ENCODE data around the gene CEP41. TPM values are rescaled to one million over a fixed set of nuclear protein-coding genes. Genes with fewer than 3 reads are reported as not detected.
A peak's percentile ranks its signal among the peaks of the same experiment; 100 is the strongest.

Gene CEP41
- total RNA-seq, 3 donors from 2014 or later: 9.5 to 13.9 (median 13.2) TPM

GRCh38 chr7:130441408-130441869 lies 623 bp upstream of the CEP41 start:
- no peaks in the 10 kb centered on the region for H3K36me3 Mint-ChIP-seq (ENCODE audit: insufficient read depth)
- H3K9me3 Mint-ChIP-seq: no peaks in the 10 kb centered on the region
- no peak for ATAC-seq
- peaks cover 6% of the 10 kb centered on the region for H3K27me3 Mint-ChIP-seq (ENCODE audit: low read depth)
- peak overlapping the region; percentile 99 for H3K4me3 Mint-ChIP-seq
- no peak for DNase-seq
- H3K4me1 Mint-ChIP-seq (ENCODE audit: low read depth): peaks cover 24% of the 10 kb centered on the region

GRCh38 chr7:130436253-130436652 lies 4.6 kb downstream of the CEP41 start:
- Mint-ChIP-seq H3K27me3 (ENCODE audit: low read depth) (no peaks in the 10 kb centered on the region), H3K4me1 (ENCODE audit: low read depth) (peaks cover 30% of the 10 kb centered on the region), H3K9me3 (no peaks in the 10 kb centered on the region), H3K4me3 (no peak overlapping the region), H3K36me3 (ENCODE audit: insufficient read depth) (no peaks in the 10 kb centered on the region)
- no peak for DNase-seq
- no peak for ATAC-seq

GRCh38 chr7:130435311-130435854 lies 5.4 kb downstream of the CEP41 start:
- Mint-ChIP-seq H3K27me3 (ENCODE audit: low read depth) (no peaks in the 10 kb centered on the region), H3K4me1 (ENCODE audit: low read depth) (peaks cover 23% of the 10 kb centered on the region), H3K36me3 (ENCODE audit: insufficient read depth) (no peaks in the 10 kb centered on the region), H3K4me3 (no peak overlapping the region), H3K9me3 (no peaks in the 10 kb centered on the region)
- no peak for ATAC-seq
- DNase-seq: no peak

GRCh38 chr7:130433301-130433700 lies 7.5 kb downstream of the CEP41 start:
- Mint-ChIP-seq H3K4me3 (no peak overlapping the region), H3K36me3 (ENCODE audit: insufficient read depth) (peaks cover 3% of the 10 kb centered on the region), H3K27me3 (ENCODE audit: low read depth) (no peaks in the 10 kb centered on the region), H3K9me3 (no peaks in the 10 kb centered on the region), H3K4me1 (ENCODE audit: low read depth) (peaks cover 20% of the 10 kb centered on the region)
- DNase-seq: no peak
- no peak for ATAC-seq

GRCh38 chr7:130432886-130433285 lies 7.9 kb downstream of the CEP41 start:
- no peaks in the 10 kb centered on the region for H3K27me3 Mint-ChIP-seq (ENCODE audit: low read depth)
- DNase-seq (no peak), ATAC-seq (no peak)
- peaks cover 18% of the 10 kb centered on the region for H3K4me1 Mint-ChIP-seq (ENCODE audit: low read depth)
- H3K9me3 Mint-ChIP-seq: no peaks in the 10 kb centered on the region
- H3K36me3 Mint-ChIP-seq (ENCODE audit: insufficient read depth): peaks cover 3% of the 10 kb centered on the region
- no peak overlapping the region for H3K4me3 Mint-ChIP-seq

GRCh38 chr7:130430841-130431666 lies 9.8 kb downstream of the CEP41 start:
- ATAC-seq (no peak), DNase-seq (no peak)
- Mint-ChIP-seq H3K9me3 (no peaks in the 10 kb centered on the region), H3K27me3 (ENCODE audit: low read depth) (no peaks in the 10 kb centered on the region), H3K4me1 (ENCODE audit: low read depth) (peaks cover 18% of the 10 kb centered on the region), H3K4me3 (no peak overlapping the region), H3K36me3 (ENCODE audit: insufficient read depth) (peaks cover 7% of the 10 kb centered on the region)

GRCh38 chr7:130430115-130430514 lies 10.7 kb downstream of the CEP41 start:
- DNase-seq (no peak), ATAC-seq (no peak)
- Mint-ChIP-seq H3K4me1 (ENCODE audit: low read depth) (peaks cover 24% of the 10 kb centered on the region), H3K36me3 (ENCODE audit: insufficient read depth) (peaks cover 7% of the 10 kb centered on the region), H3K9me3 (no peaks in the 10 kb centered on the region), H3K27me3 (ENCODE audit: low read depth) (no peaks in the 10 kb centered on the region), H3K4me3 (no peak overlapping the region)

- Mint-ChIP-seq H3K9me3 (no peaks in the 10 kb centered on the region), H3K4me1 (ENCODE audit: low read depth) (peaks cover 21% of the 10 kb centered on the region), H3K4me3 (no peak overlapping the region), H3K36me3 (ENCODE audit: insufficient read depth) (peaks cover 7% of the 10 kb centered on the region), H3K27me3 (ENCODE audit: low read depth) (no peaks in the 10 kb centered on the region)
- no peak for DNase-seq
- no peak for ATAC-seq
Measured at GRCh38 chr7:130429019-130429418, 11.8 kb downstream of the CEP41 start.

GRCh38 chr7:130426564-130426963 lies 14.3 kb downstream of the CEP41 start:
- Mint-ChIP-seq H3K4me1 (ENCODE audit: low read depth) (peaks cover 30% of the 10 kb centered on the region), H3K36me3 (ENCODE audit: insufficient read depth) (peaks cover 7% of the 10 kb centered on the region), H3K9me3 (no peaks in the 10 kb centered on the region), H3K4me3 (no peak overlapping the region), H3K27me3 (ENCODE audit: low read depth) (no peaks in the 10 kb centered on the region)
- DNase-seq (no peak), ATAC-seq (no peak)

GRCh38 chr7:130425796-130426195 lies 15.0 kb downstream of the CEP41 start:
- Mint-ChIP-seq H3K4me3 (no peak overlapping the region), H3K4me1 (ENCODE audit: low read depth) (peaks cover 34% of the 10 kb centered on the region), H3K36me3 (ENCODE audit: insufficient read depth) (peaks cover 11% of the 10 kb centered on the region), H3K9me3 (no peaks in the 10 kb centered on the region), H3K27me3 (ENCODE audit: low read depth) (no peaks in the 10 kb centered on the region)
- ATAC-seq: no peak
- no peak for DNase-seq

GRCh38 chr7:130423501-130424037 lies 17.2 kb downstream of the CEP41 start:
- no peak for ATAC-seq
- Mint-ChIP-seq H3K36me3 (ENCODE audit: insufficient read depth) (peaks cover 9% of the 10 kb centered on the region), H3K27me3 (ENCODE audit: low read depth) (no peaks in the 10 kb centered on the region), H3K9me3 (no peaks in the 10 kb centered on the region), H3K4me3 (no peak overlapping the region), H3K4me1 (ENCODE audit: low read depth) (peaks cover 41% of the 10 kb centered on the region)
- no peak for DNase-seq

GRCh38 chr7:130421684-130422083 lies 19.1 kb downstream of the CEP41 start:
- no peak for DNase-seq
- peak; percentile 62 to 65 for ATAC-seq
- H3K9me3 Mint-ChIP-seq: no peaks in the 10 kb centered on the region
- H3K36me3 Mint-ChIP-seq (ENCODE audit: insufficient read depth): peaks cover 7% of the 10 kb centered on the region
- H3K4me3 Mint-ChIP-seq: no peak overlapping the region
- H3K4me1 Mint-ChIP-seq (ENCODE audit: low read depth): peaks cover 55% of the 10 kb centered on the region
- no peaks in the 10 kb centered on the region for H3K27me3 Mint-ChIP-seq (ENCODE audit: low read depth)

GRCh38 chr7:130420943-130421578 lies 19.8 kb downstream of the CEP41 start:
- peaks cover 56% of the 10 kb centered on the region for H3K4me1 Mint-ChIP-seq (ENCODE audit: low read depth)
- no peak for DNase-seq
- no peaks in the 10 kb centered on the region for H3K9me3 Mint-ChIP-seq
- ATAC-seq: no peak
- H3K4me3 Mint-ChIP-seq: no peak overlapping the region
- peaks cover 4% of the 10 kb centered on the region for H3K36me3 Mint-ChIP-seq (ENCODE audit: insufficient read depth)
- H3K27me3 Mint-ChIP-seq (ENCODE audit: low read depth): no peaks in the 10 kb centered on the region

- DNase-seq (no peak), ATAC-seq (peak; percentile 53 to 58)
- H3K4me1 Mint-ChIP-seq (ENCODE audit: low read depth): peaks cover 57% of the 10 kb centered on the region
- H3K27me3 Mint-ChIP-seq (ENCODE audit: low read depth): no peaks in the 10 kb centered on the region
- no peaks in the 10 kb centered on the region for H3K9me3 Mint-ChIP-seq
- H3K4me3 Mint-ChIP-seq: no peak overlapping the region
- peaks cover 4% of the 10 kb centered on the region for H3K36me3 Mint-ChIP-seq (ENCODE audit: insufficient read depth)
Measured at GRCh38 chr7:130419658-130420057, 21.2 kb downstream of the CEP41 start.

Measured in activated T-cell treated with anti-CD3 and anti-CD28 coated beads, Interleukin-2, amount 50 U/mL, for 4 hours (primary cell).